Mucosa of rectum (tissue), 2 donors: Measurements from ENCODE around the gene UGP2.
"Not testable (repeated sequence)": the region's sequence is repeated elsewhere in the genome, so short reads cannot be mapped to it uniquely, and the experiment has no call there.

Source experiments
- H3K27ac ChIP-seq, 2 donors: one replicate each; pipeline ENCODE4 v1.7.0; 2013; ENCODE audit warnings: inconsistent platforms in 2 of 2, low read depth in 2 of 2, low read length in 2 of 2
- H3K27me3 ChIP-seq, 2 donors: one replicate each; pipeline ENCODE4 v1.7.0; 2013; ENCODE audit warnings: low read length in 2 of 2; ENCODE audit not compliant: control insufficient read depth in 2 of 2, insufficient read depth in 2 of 2
- H3K36me3 ChIP-seq, 2 donors: one replicate each; pipeline ENCODE4 v1.7.0; 2013; ENCODE audit warnings: low read length in 2 of 2; ENCODE audit not compliant: control insufficient read depth in 2 of 2, insufficient read depth in 2 of 2
- H3K4me1 ChIP-seq, 2 donors: one replicate each; pipeline ENCODE4 v1.7.0; 2013; ENCODE audit warnings: low read length in 2 of 2, mild to moderate bottlenecking in 1 of 2; ENCODE audit not compliant: control insufficient read depth in 2 of 2, insufficient read depth in 2 of 2
- H3K4me3 ChIP-seq, 2 donors: one replicate each; pipeline ENCODE4 v1.7.0; 2013; ENCODE audit warnings: low read length in 2 of 2
- H3K9ac ChIP-seq, 2 donors: one replicate each; pipeline ENCODE4 v1.7.0; 2013; ENCODE audit warnings: low read length in 2 of 2, low read depth in 1 of 2, mild to moderate bottlenecking in 1 of 2
- H3K9me3 ChIP-seq, 2 donors: one replicate each; pipeline ENCODE4 v1.7.0; 2013; ENCODE audit warnings: low read length in 2 of 2; ENCODE audit not compliant: control insufficient read depth in 2 of 2
- donor health status: healthy.
- donor health status: Normal muscosa, but diverticular disease.

The UGP2 gene

DNA sequence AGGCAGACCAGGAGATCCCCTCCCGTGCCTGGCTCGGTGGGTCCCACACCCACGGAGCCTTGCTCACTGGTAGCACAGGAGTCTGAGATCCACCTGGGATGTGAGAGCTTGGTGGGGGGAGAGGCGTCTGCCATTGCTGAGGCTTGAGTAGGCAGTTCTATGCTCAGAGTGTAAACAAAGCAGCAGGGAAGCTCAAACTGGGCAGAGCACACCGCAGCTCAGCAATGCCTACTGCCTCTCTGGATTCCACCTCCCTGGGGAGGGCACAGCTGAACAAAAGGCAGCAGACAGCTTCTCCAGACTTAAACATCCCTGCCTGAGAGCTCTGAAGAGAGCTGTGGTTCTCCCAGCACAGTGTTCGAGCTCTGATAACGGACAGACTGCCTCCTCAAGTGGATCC lies 85.1 kb downstream of the UGP2 start:
- Histone ChIP-seq H3K4me1 (no peaks in the 10 kb centered on the region), H3K9me3 (no peaks in the 10 kb centered on the region), H3K27me3 (no peaks in the 10 kb centered on the region), H3K36me3 (peaks cover 5 to 12% of the 10 kb centered on the region in 2 donors), H3K9ac (no peak overlapping the region), H3K27ac (no peak overlapping the region), H3K4me3 (no peak overlapping the region)

DNA sequence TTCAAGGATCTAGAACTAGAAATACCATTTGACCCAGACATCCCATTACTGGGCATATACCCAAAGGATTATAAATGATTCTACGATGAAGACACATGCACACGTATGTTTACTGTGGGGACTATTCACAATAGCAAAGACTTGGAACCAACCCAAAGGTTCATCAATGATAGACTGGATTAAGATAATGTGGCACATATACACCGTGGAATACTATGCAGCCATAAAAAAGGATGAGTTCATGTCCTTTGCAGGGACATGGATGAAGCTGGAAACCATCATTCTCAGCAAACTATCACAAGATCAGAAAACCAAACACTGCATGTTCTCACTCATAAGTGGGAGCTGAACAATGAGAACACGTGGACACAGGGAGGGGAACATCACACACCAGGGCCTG lies 90.4 kb downstream of the UGP2 start:
- H3K27ac ChIP-seq, H3K4me1 ChIP-seq, H3K27me3 ChIP-seq, H3K4me3 ChIP-seq, H3K36me3 ChIP-seq, H3K9me3 ChIP-seq, H3K9ac ChIP-seq: not testable (repeated sequence)
